NCI-H2171 treated with DMSO at 0.1 percent for 48 hours (cell line): Measurements from ENCODE around the gene FUCA2.

Experiments
- DNase-seq: peaks from one replicate; lab custom pipeline; 2025; lab: John Stamatoyannopoulos, UW

The FUCA2 gene, protein sequence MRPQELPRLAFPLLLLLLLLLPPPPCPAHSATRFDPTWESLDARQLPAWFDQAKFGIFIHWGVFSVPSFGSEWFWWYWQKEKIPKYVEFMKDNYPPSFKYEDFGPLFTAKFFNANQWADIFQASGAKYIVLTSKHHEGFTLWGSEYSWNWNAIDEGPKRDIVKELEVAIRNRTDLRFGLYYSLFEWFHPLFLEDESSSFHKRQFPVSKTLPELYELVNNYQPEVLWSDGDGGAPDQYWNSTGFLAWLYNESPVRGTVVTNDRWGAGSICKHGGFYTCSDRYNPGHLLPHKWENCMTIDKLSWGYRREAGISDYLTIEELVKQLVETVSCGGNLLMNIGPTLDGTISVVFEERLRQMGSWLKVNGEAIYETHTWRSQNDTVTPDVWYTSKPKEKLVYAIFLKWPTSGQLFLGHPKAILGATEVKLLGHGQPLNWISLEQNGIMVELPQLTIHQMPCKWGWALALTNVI

DNA sequence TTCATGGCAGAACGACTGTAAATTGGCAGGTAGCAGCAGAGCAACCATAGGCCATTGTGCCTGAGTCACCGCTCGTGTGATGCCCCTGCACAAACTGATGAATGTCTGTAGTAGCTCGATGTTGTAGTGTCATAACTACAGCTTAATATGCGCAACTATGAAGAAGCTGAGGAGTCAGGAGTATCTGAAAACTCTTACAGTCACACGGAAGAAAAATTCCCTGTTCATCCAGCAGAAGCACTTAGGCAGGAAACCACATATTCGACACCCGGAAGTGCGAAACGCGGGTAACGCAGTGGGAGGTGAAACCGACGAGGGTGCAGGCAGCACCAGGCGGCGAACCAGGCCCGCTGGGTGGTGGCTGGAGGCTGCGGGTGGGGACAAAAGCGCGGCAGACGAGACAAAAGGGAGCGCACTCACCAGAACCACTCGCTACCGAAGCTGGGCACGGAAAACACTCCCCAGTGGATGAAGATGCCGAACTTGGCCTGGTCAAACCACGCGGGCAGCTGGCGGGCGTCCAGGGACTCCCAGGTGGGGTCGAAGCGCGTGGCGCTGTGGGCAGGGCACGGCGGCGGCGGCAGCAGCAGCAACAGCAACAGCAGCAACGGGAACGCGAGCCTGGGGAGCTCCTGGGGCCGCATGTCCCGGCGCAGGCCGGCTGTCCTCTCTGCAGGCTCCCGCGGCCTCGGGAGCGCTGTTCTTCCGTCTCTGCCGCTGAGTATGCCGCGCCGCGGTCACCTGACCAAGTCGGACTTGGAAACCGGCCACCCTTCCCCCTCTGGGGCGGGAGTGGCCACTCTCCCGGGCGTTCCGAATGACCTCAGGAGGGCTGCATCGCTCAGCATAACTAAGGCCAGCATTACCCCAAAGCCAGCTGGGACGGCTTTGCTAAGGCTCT, at the start of gene FUCA2:
FUCA2 (minus strand) TSS at position 730 of the 901 bp plus-strand sequence; CDS start at position 644, 86 bp downstream.
- peak; percentile 70 for DNase-seq

DNA sequence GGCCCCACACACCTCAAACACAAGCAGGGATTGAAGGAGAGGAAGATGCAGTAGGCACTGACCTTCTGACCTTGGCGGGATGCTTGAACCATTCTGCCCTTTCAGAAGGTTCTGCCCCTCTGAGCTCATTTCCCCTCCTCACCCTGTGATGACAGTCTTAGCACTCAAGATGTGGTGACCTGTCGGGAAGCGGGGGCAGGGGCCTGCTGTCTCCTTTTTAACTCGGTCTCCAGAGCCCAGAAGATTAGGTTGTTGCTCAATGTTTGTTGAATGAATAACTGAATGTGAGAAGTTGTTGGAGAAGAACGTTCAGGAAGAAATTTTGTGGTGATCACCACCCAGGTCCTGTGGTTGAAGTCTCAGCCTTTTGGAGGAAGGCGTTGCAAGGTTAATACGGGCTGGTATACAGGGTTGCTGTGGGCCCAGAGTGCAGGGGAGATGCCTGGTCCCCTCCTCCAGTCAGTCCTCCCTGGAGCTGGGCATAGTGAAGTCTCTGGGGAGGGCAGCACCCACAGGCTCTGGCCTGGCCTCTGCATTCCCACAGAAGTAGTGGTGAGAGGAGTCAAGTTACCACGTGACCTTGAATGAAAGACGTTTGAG, 49.7 kb upstream of the FUCA2 start:
- DNase-seq: no peak

GRCh38 chr6:143559051-143559660, 47.6 kb upstream of the FUCA2 start:
- DNase-seq: no peak

- no peak for DNase-seq
These were observed 45.0 kb upstream of the FUCA2 start for GRCh38 chr6:143556529-143556928.

DNA sequence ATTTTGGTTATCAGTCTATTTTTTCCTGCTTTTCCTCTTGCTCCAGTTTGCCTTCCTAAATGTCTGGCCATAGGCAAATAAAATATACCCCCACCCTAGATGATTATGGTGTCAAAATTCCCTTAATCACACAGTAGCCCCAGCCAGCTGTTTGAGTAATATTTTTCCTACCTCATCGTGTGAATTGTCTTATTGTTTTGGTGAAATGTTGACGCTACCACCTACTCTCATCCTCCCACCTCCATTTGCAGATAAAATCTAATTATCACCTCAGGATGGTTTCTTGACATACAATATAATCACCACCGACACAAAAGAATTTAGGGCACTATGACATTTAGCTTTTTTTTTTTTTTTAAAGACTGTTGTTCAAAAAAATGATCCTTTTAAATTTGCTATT, 44.1 kb upstream of the FUCA2 start:
- DNase-seq: no peak

- DNase-seq: no peak
These were observed 43.6 kb upstream of the FUCA2 start for GRCh38 chr6:143555071-143555492.

DNA sequence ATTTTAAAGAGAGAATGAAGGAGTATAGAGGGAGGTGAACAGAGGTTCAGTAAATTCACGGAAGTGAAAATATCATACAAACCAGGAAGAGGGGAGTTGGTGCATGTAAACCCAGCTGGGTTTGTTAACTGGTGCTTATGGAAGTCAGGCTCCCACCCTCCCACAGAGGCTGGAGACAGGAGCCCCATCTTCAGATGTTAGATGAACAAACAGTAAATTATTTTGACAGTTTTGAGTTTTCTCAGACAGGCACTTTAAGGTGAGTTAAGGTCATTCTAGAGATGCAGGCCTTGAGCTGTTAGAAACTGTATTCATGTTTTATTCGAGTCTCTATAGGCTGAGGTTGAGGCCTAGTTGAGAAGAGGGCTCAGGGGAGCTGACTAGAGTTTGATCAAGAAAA, 41.8 kb upstream of the FUCA2 start:
- DNase-seq: no peak

- DNase-seq: no peak
These were observed 38.4 kb upstream of the FUCA2 start for GRCh38 chr6:143549949-143550268.

- DNase-seq: no peak
These were observed 37.9 kb upstream of the FUCA2 start for GRCh38 chr6:143549221-143549948.

DNA sequence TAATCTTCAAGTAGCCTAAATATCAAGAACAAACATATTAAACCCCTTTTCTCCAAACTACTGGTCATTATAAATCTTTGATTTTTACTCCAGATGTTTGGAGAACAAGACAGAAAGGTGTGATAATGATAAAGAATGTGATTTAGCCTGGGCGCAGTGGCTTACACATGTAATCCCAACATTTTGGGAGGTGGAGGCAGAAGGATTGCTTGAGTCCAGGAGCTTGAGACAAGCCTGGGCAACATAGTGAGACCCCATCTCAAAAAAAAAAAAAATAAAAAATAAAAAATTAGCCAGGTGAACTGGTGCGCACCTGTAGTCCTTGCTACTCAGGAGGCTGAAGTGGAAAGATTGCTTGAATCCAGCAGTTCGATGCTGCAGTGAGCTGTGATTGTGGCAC, 35.1 kb upstream of the FUCA2 start:
- DNase-seq: no peak

- no peak for DNase-seq
These were observed 34.5 kb upstream of the FUCA2 start for GRCh38 chr6:143545976-143546547.

- no peak for DNase-seq
These were observed 33.6 kb upstream of the FUCA2 start for GRCh38 chr6:143545165-143545564.

DNA sequence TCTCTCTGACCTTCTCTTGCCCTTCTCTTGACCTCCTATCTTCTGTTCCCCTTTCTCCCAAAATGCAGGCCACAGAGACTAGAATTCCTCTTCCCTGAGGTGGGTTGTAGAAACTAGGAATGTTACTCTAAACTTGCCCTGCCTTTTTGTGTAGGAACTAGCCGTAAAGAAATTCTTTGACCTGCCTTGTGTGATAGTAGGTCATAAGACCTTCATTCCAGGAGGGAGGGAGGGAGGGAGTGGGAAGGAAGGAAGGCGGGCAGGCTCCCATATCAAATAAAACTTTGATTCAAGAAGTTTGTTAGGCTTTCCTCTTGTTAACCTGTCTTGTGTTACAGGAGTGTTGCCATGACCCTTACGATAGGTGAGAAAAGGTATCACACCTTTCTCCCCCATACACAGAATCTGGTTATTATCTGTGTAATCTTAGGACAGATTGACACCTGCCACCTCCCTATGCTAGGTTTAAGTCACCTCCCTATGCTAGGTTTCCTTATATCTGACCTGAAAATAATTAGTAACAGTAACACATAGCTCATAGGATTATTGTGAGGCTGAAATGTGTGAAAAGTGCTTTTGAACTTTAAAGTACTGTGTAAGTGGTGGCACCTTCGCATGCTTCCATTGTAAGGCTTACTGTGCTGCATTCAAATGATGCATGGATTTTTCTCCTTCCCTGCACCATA, 32.6 kb upstream of the FUCA2 start:
- DNase-seq: no peak

- DNase-seq: no peak
These were observed 31.9 kb upstream of the FUCA2 start for GRCh38 chr6:143543435-143543834.

GRCh38 chr6:143542888-143543287, 31.4 kb upstream of the FUCA2 start:
- no peak for DNase-seq

DNA sequence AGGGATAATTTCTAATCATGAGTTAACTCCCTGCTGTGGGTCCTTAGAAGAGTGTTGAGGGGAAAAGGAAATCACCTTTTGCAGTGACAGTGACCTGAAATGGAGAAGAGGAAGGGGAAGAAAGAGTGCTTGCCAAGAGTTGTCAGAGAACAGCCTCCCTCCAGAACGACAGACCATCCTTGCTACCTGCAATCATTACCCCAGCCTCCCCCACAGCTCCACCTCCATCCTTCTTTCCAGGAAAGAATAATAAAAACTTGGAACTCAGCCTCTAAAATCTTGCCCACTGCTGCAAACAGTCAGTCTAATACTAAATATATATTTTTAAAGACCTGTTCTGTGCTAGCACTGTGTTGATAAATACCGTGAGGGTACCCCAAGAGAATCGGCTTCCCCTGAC, 28.7 kb upstream of the FUCA2 start:
- no peak for DNase-seq

DNA sequence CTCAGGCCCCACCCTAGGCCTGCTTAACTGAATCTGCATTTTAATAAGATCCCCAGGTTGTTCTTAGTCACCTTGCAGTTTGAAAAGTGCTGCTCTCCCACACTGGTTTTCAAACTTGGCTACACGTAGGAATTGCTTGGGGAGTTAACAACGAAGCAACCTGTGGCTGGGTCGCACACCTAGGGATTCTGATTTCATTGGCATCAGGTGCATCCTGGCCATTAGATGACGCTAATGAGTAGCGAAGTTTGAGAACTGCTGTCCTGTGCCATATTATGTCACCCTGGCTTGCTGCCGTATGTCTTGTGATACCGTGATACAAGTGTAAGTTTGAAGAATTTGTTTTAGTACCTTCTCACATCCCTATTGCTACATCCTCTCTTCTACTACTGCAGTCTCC, 28.2 kb upstream of the FUCA2 start:
- DNase-seq: no peak

DNA sequence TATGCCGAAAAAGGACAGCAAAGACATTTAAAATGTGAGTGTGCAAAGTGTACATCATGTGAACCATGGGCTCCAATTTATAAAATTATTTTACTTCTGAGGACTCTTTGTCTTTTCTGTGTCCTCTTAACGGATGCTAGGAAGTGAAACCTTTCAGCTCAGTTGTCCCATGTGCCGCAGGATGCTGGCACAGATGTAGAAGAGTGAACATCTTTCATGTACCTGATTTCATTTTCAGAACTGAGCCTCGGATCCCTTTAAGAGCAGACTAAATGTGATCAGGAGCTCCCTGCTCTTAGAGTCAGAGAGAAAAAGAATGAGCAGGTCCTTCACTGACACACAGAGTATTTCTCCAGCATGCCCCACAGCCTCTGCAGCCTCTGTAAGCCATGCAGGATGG, 27.6 kb upstream of the FUCA2 start:
- no peak for DNase-seq

GRCh38 chr6:143538374-143538773, 26.9 kb upstream of the FUCA2 start:
- DNase-seq: no peak

- peak; percentile 64 for DNase-seq
These were observed 25.6 kb upstream of the FUCA2 start for GRCh38 chr6:143536866-143537691.
